ENCODE measurements around the gene HYLS1.
"Not testable (repeated sequence)": the region's sequence is repeated elsewhere in the genome, so short reads cannot be mapped to it uniquely, and the experiment has no call there.

The HYLS1 gene

GRCh38 chr11:125887373-125888324 lies at the start of gene HYLS1:
Gene HYLS1, plus strand, starts transcription at chr11:125887668. Its CDS starts 11,701 bp downstream, at chr11:125899369.
- peak; percentile 13 for DNase-seq

DNA sequence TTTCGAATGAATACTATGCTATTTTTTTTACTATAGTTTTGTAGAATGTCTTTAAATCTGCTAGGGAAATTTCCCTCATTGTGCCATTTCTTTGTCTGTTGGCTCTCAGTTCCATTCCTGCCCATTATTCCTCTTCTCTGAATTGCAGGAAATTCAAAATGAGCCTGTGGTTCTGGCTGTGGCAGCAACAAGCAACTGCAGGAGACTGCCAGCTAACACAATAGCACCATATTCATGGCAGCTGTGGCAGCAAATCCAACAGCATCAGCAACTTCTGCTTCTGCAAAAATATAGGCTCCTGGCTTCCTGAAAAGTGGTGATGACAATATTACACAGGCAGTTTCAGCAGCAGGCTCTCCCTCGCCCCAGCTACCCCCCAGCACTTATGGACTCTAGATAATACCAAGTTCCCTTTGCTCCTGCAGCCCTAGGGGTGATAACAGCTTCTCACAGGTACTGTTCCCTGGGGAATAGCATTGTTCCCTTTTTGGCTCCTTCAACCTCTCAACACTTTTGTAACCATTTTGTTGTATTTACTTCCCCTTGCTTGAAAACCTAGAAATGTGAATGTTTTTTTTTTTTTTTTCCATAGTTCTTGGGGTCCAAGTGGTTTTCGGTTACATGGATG lies 45.0 kb upstream of the HYLS1 start:
- no peak for DNase-seq

GRCh38 chr11:125846188-125846587 lies 41.3 kb upstream of the HYLS1 start:
- DNase-seq: no peak

DNA sequence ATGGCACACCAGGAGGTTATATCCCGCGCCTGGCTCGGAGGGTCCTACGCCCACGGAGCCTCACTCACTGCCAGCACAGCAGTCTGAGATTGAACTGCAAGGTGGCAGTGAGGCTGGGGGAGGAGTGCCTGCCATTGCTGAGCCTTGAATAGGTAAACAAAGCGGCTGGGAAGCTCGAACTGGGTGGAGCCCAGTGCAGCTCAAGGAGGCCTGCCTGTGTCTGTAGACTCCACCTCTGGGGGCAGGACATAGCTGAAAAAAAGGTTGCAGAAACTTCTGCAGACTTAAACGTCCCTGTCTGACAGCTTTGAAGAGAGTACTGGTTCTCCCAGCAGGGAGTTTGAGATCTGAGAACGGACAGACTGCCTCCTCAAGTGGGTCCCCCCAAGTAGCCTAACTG lies 29.8 kb upstream of the HYLS1 start:
- DNase-seq: not testable (repeated sequence)

DNA sequence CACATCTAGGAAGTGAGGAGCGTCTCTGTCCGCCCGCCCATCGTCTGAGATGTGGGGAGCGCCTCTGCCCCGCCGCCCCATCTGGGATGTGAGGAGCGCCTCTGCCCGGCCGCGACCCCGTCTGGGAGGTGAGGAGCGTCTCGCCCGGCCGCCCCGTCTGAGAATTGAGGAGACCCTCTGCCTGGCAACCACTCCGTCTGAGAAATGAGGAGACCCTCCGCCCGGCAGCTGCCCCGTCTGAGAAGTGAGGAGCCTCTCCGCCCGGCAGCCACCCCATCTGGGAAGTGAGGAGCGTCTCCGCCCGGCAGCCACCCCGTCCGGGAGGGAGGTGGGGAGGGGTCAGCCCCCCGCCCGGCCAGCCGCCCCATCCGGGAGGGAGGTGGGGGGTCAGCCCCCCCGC lies 24.7 kb upstream of the HYLS1 start:
- not testable (repeated sequence) for DNase-seq

GRCh38 chr11:125865354-125865753 lies 22.1 kb upstream of the HYLS1 start:
- not testable (repeated sequence) for DNase-seq

- no peak for DNase-seq
These were observed 17.9 kb upstream of the HYLS1 start for GRCh38 chr11:125869521-125869920.

- DNase-seq: no peak
These were observed 15.9 kb upstream of the HYLS1 start for GRCh38 chr11:125871391-125872137.

DNA sequence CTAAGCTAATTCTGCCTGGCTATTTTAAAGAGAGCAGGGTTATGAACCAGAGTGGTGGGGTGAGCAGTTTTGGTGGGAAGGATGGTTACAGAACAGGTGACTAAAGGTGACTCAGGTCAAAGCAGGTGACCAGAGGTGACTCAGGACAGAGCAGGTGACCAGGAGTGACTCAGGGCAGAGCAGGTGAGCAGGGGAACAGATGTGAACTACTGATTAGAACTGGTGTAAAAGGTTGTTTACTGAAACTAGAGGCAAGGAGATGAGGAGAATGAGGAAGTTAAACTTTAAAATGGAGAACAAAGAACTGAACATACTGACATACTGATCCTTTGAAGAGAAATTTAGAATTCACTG lies 15.4 kb upstream of the HYLS1 start:
- no peak for DNase-seq

DNA sequence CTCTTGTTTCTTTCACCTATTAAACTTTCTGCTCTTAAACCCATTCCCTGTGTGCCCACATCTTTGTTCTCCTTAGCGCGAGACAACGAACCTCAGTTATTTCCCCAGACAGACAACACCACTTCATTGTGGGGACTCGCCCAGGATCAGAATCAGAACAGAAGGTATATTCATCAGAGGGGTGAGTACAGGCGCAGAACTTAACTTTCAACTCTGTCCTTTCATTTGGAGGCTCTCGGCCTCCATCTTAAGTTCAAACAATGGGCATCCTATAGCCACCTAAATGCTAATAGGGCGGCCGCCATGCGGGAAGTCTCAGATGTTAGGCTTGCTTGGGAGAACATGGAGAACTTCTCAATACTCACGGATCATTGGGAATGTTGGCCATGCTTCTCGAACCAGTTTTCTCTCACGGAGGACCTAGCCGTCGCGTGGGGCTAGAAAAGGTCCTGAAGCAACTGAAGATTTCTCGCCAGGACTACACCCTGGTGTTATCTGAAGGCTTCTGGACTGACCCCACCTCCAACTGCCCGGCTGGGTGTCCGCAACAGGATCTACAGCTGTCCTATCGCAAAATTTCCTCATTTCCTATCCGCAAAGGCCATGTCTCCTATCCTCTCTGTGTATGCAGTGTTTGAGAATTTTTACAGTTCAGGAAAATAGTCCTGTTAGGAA lies 13.4 kb upstream of the HYLS1 start:
- no peak for DNase-seq

- DNase-seq: peak; percentile 45
These were observed 12.8 kb upstream of the HYLS1 start for GRCh38 chr11:125874556-125875124.

DNA sequence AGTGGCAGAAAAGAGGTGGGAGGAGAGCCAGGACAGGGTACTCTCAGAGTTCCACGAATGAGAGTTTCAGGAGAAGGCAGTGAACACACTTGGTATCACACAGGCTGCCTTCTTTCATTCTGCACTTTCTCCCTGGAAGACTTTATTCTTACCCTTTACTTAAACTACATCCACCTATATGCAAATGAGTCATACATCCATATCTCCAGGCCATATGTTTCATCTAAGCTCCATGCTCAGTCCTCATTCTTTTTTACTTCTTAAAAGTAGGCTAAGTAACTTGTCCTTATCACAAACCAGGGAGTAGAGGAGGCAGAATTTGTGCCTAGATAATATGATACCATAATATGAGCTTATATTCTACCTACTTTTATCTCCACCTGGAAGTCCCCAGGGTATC lies 6.2 kb upstream of the HYLS1 start:
- no peak for DNase-seq

DNA sequence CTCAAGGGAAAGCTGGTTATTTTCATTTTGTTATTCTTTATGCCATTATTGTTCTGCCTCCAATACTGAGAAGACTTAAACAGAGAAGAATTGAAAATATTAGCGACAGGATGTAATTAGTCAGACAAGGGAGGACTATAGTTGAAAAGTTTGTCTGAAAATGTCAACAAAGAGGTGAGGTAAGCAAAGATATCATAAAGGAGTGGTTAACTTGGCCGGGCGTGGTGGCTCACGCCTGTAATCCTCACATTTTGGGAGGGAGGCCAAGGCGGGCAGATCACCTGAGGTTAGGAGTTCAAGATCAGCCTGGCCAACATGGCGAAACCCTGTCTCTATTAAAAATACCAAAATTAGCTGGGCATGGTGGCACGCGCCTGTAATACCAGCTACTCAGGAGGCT lies 4.1 kb upstream of the HYLS1 start:
- DNase-seq: no peak

- DNase-seq: no peak
These were observed 483 bp upstream of the HYLS1 start for GRCh38 chr11:125886997-125887372.

DNA sequence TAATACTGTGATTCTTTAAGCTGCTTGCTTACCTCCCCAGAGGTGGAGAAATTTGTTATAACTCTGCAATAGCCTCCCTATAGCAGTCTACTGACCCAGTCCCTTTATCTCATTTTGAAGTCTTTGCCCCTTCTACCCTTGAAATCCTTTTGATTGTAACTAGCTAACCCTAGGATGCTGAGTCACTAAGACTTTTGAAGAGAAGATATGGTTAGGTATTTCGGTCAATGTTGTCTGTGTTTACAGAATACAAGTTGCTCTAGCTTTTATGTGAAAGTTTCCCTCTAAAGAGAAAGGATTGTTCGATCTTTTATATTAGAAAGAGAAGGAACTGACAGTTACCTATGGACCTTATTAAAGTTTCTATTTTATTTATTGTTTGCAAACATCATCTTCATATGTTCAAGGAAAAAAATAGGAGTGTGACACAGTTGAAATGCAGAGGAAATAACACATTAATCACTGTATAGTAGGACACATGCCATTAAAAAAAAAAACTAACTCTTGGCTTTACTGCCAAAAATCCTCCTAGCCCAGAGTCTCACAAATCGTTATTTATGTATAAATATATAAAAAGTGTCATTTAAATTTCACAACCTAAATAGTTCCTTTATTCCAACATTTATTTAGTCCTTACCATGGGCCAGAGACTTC lies 3.1 kb downstream of the HYLS1 start:
- DNase-seq: no peak

GRCh38 chr11:125892071-125892470 lies 4.6 kb downstream of the HYLS1 start:
- no peak for DNase-seq

DNA sequence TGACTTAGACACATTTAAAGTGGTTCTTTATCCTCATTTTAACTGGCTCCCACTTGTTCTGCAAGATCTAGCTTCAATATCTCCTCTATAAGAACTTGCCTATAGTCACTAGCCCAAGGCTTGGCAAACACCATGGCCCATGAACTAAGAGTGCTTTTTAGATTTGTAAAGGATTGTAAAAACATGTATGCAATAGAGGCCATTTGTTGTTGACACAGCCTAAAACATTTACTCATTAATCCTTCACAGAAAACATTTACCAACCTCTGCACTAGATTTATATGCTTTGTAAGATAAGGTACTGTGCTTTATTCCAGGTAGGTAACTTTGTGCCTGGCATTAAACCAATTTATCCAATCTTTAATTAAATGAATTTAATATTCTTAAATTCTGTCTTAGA lies 5.5 kb downstream of the HYLS1 start:
- DNase-seq: no peak

DNA sequence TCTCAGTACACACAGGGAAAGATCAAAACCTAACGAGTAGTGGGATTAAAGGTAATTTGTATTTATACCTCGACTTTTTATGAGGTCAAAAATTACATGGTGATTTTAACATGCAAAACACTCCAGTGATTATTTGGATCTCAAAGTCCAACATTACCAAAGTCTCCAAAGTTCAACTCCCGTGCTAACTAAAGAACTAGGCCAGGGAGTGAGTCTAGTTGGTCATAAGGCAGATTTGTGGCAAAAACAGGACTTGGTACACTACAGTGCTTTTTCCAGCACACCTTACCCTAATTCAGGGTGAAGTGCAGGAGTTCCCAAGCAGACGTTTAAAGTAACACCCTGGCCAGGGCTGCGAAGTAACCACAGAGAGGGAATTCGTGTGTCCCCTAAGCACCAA lies 14.4 kb downstream of the HYLS1 start:
- DNase-seq: no peak

- no peak for DNase-seq
These were observed 14.9 kb downstream of the HYLS1 start for GRCh38 chr11:125902277-125902926.

GRCh38 chr11:125902927-125903710 lies 15.7 kb downstream of the HYLS1 start, which contains the start of gene PUS3:
Gene PUS3, minus strand, starts transcription at chr11:125903206. Its CDS starts 6,922 bp downstream, at chr11:125896284.
- DNase-seq: peak; percentile 73
